HL-60/S4 treated with phorbol 12-myristate 13-acetate at 8.2 ng/mL for 4 days and 3 days (cell line): ENCODE results near the gene RARRES2.

Experiments
- in situ Hi-C: fragments of 300-500 bp; cut with MboI; formaldehyde crosslinking; loops from 2 replicates; pipeline ENCODE4 v1.15.0; 2022; ENCODE audit warnings: low sequenced_read_pairs

RARRES2 gene

DNA sequence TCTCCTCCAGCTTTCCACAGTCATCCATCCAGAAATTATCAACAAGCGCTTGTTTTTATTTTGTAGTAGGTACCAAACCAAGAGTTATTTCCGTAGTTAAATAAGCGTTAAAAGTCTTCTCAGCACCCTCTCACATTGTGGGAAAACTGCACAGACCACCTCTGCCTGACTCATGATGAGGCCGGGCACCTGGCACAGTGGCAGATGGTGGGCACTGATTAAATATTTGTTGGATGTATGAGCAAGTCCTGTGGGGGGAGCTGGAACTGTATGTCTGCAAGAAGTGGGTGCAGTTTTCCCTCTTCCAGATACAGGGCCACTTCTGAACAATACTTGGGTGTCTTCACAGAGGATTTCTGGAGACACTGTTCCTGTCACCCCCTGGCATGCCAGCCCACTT, 21.9 kb upstream of the RARRES2 start:
- in situ Hi-C loops, result no loop called here

DNA sequence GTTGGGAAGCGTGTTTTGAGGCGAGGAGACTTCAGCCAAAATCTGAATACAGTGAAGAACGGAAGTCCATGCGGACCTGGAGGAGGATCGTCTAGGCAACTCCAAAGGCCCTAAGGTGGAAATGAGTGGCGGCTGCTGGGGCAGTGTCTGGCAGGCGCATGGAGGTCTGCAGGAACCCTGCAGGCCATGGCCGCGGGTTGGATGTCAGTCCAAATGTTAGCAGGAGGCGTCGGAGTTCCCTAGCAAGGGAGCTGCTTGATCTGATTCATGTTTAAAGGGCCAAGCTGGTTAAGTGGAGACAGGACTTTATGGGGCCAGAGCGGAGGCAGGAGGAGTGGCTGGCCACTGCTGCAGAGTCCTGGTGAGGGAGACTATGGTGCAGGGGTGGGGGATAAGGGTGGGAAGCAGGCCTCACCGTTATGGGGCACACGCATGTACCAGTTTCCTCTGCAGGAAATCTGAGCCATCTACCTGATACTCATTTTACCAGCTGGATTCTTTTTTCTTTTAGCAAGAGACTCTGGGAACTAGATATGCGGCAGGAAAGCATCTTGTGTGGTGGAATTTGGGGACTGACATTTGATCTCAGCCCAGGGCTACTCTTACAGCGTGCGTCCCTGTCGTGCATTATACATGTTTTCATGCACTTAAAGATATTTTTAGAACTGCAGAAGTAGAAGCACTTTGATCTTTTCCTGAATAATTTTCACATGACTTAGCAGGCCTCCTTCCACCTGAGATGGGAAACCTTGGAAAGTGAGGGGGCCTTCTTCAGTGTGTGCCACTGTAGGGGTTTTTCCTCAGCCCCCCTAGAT, 20.6 kb upstream of the RARRES2 start:
- in situ Hi-C loops, result no loop called here

DNA sequence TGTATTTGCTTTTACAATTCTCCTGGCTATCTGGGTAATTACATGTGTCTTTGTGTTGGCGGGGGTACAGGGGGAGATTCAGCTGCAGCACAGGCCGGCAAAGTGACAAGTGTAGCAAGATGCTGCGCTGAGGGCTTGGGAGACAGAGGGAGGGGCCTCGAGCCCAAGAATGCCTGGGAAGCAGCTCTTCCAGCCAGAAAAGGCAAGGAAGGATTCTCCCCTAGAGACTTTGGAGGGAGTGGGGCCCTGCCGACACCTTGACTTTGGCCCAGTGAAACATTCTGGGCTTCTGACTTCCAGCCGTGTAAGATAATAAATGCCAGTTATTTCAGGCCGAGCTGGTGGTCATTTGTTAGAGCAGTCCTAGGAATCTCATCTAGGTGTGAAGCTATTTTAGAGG, 20.0 kb upstream of the RARRES2 start:
- in situ Hi-C loops, result no loop called here

- in situ Hi-C loops, result no loop called here
Measured at GRCh38 chr7:150360363-150361058, 19.1 kb upstream of the RARRES2 start.

DNA sequence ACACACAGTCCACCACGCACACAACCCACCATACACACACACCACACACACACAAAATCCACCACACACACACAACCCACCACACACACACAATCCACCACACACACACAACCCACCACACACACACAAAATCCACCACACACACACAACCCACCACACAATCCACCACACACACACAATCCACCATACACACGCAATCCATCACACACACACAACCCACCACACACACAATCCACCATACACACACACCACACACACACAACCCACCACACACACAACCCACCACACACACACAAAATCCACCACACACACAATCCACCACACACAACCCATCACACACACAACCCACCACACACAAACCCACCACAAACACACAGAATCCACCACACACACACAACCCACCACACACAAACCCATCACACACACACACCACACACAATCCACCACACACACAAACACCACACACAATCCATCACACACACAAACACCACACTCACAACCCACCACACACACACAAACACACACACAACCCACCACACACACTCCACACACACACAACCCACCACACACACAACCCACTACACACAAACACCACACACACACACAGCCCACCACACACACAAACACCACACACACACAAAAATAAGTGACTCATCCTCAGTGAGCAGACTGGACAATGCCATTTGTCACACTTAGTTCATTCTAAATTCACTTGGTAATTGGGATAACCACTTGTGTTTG, 18.4 kb upstream of the RARRES2 start:
- in situ Hi-C loops, result no loop called here

GRCh38 chr7:150358988-150359621, 17.7 kb upstream of the RARRES2 start:
- in situ Hi-C loops, result no loop called here

GRCh38 chr7:150358433-150358832, 17.0 kb upstream of the RARRES2 start:
- in situ Hi-C loops, result no loop called here

DNA sequence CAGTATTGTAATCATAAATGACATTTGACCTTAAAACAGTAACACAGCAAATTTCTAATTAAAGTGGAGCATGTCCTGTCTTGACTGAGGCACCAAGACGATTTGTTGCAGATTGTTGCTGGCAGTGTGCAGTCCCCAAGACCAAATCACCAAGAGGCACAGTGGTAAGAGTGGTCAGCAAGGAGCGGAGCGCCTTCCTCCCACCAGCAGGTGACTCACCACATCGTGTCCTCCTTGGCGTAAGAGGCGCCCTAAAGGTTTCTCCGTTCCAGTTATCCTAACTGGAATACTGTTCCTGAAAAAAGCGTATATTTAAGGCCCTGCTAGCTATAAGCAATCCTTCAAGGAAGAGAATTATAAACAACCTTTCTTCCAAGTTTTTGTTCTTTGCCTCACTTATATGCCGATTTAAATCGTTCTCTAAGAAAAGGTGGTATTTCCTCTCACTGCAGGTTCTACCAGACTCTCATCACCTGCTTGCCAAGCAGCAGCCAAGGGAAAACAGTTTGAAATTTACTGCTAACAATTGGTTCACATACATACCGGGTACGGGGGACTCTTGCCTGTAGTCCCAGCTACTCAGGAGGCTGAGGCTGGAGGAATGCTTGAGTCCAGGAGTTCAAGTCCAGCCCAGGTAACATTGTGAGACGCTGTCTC, 16.5 kb upstream of the RARRES2 start:
- in situ Hi-C loops, result no loop called here

DNA sequence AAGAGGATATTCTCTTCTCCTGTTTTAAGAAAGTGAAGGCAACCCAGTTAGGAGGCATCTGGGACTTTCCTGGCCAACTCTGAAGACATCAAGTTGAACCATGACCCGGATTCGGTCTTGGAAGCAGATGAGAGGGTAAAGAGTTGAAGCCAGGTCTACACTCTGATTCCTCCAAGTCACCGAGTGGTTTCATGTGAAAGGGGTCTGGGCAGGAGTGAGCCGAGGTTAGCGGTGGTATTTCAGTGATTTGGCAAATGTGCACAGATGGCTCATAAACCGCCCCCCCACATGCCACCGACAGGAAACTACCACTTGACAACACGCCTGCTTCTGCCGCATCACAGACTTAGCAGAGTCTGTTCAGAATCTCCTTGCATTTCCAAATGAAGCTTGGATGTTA, 15.8 kb upstream of the RARRES2 start:
- in situ Hi-C loops, result no loop called here

GRCh38 chr7:150356265-150356897, 15.0 kb upstream of the RARRES2 start:
- in situ Hi-C loops, result no loop called here

- in situ Hi-C loops, result no loop called here
Measured at GRCh38 chr7:150355666-150356059, 14.2 kb upstream of the RARRES2 start.

DNA sequence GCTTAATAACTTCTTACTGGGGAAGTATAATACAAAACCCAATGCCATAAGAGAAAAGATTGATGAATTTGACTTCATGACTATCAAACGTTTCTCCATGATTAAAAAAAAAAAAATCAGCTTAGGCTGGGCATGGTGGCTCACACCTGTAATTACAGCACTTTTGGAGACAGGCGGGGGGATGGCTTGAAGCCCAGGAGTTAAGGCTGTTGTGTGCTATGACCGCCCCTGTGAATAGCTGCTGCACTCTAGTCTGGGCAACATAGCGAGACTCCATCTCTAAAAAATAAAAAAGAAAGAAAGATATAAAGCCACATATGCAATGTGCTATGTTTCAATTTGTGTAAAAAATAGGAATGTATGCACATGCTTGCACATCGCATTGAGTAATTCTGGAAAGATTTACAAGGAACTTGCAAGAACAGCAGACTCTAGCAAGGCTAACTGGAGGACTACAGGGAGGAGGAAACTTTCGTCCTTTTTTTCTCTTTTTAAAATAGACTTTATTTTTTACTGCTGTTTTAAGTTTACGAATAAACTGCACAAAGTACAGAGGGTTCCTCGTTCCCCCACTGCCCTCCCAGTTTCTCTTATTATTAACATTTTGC, 10.3 kb upstream of the RARRES2 start:
- in situ Hi-C loops, result no loop called here

DNA sequence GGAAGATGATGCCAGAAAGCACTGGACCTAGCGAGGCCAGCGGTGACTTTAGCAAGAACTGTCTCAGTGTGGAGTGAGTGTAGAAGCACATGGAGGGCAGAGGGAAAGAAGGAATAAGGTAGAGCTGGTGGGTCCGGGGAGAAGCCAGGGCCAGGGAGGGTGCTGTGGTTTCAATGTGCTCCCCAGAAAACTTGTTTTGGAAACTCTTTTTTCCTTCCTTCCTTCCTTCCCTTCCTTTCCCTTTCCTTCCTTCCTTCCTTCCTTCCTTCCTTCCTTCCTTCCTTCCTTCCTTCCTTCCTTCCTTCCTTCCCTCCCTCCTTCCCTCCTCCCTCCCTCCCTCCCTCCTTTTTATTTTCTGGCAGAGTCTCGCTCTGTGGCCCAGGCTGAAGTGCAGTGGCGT, 5.5 kb upstream of the RARRES2 start:
- in situ Hi-C loops, result no loop called here

DNA sequence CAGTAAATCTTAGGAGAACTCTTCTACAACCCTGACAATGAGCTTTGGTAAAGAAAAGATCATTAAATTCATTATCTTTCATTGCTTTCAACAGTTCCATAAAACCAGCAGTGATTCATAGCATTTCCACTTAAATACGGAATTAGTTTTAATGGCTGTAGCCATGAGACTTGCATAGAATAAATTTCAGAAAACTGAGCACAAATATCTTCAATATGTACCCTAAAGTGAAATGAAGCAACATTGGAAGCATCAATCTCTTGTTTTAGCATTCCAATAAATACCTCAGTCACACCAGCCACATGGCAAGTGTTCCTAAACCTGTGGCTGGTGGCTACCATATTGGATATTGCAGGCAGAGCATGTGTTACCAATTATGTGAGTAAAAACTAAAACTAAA, 3.6 kb upstream of the RARRES2 start:
- in situ Hi-C loops, result no loop called here

DNA sequence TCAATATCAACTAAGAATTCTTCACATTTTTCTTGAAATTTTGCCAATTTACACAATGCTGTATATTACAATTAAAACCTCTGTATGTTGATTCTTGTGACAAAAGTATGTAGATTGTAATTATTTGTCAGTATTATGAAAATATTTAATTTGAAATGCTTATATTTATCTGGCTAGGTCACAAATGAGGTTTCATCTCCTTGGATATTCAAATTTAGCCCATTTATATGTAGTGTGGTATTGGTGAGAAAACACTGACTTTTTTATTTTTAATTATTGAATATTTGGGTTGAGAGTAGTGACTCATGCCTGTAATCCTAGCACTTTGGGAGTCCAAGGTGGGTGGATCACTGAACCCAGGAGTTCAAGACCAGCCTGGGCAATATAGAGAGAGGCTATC, 2.9 kb upstream of the RARRES2 start:
- in situ Hi-C loops, result no loop called here

GRCh38 chr7:150343225-150343624, 1.8 kb upstream of the RARRES2 start:
- in situ Hi-C loops, result no loop called here

DNA sequence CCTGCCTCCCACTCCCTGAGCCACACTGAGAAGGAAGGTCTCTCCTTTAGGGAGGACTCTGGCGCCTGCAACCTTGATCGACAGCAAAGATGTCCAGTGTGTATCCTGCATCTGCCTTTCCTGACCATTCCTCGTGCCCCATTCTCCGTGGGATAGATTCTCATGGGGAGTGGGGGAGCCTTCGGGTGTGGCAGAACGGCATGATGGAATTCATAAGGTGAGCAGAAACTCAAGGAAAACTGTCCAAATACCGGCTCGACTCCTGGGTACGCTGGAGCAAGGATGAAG, 636 bp upstream of the RARRES2 start:
- in situ Hi-C loops, result no loop called here

- in situ Hi-C loops, result no loop called here
Measured at GRCh38 chr7:150340875-150341262, 560 bp downstream of the RARRES2 start.

DNA sequence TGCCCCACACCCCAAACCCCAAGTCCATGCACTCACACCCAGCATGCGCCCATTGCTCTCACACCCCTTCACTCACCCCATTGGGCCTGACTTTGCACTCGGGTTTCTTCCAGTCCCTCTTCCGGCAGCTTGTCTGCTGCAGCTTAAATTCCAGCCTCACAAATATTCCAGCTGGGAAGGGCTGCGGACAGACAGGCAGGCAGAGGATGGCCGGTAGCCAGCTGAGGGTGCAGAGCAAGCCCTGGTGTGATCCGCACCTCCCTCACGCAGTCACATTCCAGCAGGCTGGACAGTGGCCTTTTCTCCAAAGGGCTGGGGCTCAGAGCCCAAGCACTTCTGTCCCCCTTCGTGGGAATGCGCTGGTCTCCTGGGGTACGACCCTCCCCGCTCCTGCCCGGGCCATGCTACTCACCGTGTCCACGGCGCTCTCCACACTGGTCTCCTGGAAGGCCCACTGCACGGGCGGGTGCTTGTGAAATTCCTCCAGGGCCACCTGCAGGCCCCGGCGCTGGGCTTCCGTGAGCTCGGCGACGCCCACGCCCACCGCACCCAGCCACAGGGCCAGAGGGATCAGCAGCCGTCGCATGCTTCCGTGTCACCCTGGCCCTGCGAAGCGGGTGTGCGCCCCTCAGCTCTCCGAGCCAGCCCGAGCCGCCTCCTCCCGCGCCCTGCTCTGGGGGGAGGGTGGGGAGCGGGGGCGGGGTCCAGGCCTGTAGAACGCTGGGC, 1.2 kb downstream of the RARRES2 start:
- in situ Hi-C loops, result no loop called here

DNA sequence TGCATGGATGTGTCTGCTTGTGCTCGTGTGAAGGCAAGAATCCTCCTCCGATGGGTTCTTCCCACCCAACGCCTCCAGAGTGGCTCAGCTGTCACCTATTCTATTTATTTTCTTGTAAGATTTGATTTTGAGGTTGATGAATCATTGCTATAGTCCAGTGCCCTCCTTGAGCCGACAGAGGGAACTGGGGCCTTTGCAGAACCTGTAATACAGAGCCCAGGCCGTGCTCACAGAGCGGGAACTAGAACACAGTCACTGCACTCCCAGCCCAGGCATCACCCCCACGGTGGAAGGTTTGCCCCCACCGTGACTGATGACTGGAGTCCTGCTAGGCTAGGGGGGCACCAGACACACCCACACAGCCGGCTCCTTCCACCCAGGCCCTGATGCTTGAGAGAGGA, 2.0 kb downstream of the RARRES2 start:
- in situ Hi-C loops, result no loop called here
